NCI-H524 treated with DMSO at 0.1 percent for 48 hours (cell line): Measurements from ENCODE around the gene HEMK1.

ENCODE experiments used
- DNase-seq: peaks from one replicate; lab custom pipeline; 2025; lab: John Stamatoyannopoulos, UW

Gene HEMK1

DNA sequence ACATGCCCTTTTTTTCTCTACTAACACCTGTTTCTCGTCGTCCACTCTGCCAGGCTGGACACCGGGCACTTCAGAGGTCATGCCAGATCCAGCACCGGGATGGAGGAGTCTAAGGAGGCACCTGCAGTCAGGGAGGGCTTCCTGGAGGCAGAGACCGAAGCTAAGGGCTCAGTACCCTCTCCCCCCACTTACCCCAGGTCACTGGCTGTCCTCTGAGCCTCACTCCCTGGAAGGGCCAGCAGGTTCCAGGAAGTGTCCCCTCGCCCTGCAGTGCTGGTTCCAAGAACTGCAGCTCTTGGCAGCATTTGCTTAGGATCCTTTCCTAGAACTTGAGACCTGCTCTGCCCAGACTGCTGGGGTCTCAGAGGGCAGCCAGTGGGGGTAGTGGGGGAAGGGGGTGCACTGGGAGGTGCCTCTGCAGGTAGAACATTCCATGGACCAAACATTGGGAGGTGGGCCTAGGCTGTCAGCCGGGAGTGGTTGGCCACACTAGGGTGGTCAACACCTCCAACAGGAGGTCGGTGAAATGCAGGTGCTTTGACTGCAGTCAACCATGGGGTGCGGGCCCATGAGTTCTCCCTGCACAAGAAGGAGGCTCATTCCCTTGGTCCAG, 30.9 kb downstream of the HEMK1 start:
- no peak for DNase-seq

DNA sequence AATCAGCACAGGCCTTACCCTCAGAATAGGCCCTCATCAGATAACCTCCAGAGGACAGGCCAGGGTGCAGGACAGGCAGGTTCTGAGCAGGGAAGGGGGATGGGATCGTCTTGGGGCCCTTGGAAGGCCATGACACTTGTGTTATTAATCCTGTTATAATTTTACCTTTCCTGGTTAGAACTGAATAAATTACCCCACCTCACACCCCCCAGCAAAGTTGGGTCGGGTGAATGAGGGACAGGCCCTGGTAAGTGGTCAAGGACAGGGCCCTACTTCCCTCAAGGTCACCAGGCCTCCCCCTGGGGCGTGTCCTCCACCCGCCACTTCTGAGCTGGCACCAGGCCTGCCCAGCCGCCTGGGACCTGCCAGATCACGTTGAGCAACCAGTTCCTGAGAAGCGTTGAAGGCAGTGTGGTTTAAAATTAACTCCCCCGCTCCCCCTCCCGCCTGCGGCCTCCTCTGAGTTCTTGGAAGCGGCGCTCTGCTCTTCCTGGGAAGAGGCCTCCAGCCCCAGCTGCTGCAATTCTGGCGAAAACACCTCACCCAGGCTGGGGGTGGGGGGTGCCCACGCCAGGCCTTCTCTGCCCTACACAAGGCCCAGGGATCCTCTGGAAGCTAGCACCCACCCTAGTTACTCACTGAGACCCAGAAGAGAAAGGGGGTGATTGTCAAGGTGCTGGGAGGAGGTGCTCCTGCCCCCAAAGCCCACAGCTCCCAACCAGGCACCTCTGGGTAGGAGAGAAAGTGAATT, 31.7 kb downstream of the HEMK1 start:
- DNase-seq: peak; percentile 16

DNA sequence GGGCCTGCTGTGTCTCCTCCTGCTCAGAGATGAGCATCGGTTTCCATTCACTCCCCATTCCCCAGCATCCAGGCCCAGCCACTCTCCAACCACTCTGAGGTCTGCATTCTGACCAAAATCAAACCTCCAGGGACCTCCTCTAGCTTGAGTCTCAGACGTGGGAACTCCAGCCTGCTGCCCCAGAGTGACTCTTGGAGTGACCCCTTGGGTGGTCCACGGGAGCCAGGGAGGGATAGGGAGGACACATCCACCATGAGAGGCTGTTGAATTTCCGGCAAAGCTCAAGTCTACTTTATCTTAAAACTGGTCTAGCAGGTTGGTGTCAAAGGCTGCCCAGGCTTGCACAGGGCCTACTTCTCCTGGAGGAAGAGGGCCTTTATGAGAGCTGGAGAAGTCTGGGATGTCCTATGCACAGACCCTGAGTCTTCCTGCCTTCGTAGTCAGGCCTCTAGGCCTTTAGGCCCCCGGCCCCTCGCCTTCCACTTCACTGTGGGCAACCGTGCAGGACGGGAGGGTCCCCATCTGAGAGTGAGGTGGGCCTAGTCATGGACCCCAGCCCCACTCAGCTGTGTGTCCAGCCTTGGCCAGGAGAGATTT, 33.4 kb downstream of the HEMK1 start:
- no peak for DNase-seq

DNA sequence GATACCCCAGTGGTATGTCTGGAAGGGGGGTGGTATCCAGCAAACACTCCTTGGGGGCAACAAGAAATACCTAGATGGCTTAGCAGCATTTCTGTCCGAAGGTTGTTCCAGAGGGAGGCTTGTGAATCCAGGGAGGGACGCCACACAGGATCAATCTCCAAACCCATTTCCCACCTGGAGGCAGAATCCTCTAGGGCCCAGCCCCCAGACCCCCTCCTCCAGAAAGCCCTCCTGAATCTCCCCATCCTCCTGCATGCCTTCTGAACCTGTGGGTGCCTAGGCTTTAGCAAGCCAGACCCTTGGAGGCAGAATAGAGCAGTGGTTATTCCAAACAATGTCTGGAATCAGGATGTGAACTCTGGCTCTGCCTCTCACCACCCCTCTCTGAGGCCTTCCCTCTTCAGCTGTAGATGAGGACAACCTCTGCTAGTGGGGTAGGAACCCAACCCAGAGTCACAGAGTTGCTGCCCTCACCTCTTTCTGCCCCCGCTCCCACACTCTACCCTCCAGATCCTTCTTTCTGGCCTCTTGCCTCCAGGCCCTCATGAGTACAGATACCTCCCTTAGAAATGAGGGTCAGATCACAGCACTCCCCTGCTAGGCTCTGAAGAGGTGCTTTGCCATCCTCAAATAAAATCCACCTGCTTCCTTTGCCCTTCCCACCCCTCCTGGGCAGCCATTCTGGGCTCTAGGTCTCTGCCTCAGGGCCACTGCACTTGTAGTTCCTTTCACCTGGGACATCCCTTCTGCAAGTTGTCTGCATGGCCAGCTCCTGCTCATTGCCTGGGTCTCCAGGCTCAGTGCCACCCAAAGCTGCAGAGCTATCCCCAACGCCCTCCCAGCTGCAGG, 34.2 kb downstream of the HEMK1 start:
- DNase-seq: no peak

DNA sequence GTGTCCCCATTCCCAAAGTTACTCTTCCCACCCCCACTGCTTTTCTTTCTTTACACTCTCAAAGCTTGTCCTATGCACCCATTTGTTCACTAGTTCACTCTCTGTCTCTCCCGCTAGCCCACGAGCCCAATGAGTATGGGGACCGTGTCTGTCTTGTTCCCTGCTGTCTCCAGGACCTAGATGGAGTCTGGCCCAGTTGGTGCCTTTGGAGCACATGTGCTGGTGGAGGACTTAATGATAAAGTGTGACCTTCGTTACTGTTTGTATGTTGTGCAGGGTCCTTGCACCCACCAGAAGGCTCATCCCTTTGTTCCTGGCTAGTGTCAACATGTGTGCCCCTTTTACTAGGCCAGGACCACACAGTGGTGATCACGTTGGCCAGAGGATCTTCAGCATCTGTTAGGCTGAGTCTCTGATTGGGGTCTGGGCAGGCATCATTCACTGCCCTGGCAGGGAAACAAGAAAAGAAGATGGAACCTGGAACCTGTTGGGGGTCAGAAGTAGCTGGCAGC, 34.8 kb downstream of the HEMK1 start:
- DNase-seq: no peak

DNA sequence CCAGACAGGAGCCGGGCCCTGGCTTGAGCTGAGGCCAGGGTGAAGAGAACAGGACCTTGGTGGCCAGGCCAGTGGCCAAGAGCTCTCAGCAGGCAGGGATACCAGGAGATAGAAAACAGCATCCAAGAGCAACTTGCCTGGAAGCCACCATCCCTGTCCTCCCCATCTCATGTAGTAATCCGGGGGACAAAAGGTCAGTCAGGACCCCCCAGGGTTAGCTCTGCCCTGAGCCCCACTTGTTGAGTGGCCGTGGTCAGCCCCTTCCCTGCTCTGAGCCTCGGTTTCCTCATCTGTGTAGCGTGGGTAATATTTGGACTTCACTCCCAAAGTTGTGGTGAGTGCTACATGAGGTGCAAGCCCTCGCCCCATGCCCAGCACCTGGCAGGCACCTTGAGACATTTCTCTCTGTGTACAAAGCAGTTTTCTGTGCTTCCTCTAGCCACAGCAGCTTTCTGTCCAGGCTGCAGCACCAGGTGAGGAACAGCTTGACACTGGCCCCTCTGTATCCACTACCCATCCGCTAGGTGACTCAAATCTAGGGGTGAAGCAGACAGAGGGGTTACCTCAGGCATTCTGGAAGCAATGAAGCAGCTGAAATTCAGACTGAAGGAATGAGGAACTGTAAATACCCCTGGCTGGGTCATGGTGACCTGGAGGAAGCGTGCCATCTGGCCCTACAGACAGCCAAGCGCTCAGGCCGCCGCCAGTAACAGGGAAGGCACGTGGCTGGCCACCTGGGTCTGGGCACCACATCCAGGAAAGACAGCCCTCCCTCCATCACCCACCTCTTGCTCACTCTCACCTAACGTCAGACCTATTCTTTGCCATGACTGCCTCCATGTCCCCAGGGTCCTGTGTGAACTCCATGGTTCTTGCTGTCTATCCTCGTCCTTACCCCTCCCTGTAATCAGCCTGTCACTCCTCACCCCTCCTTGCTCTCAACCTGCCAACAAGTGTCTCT, 35.6 kb downstream of the HEMK1 start:
- DNase-seq: no peak

DNA sequence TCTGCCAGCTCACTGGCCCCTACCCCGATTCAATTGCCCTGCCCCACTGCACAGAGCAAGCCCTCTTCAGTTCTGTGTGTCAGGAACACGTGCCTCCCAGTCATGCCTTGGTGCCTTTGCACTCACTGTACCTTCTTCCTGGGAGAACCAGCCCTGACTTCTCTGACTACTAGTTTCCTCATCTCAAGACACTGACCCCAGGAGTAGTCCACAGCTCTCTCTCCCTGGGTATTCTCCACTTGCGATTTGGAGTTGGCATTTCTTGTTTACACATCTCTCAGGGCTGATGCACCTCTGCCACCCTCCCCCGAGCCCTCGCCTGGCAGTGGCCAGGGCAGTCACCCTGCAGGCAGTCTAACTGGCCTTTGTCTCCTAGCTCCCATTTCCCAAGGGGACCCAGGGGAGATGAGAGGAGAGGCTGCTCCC, 36.6 kb downstream of the HEMK1 start:
- DNase-seq: no peak

DNA sequence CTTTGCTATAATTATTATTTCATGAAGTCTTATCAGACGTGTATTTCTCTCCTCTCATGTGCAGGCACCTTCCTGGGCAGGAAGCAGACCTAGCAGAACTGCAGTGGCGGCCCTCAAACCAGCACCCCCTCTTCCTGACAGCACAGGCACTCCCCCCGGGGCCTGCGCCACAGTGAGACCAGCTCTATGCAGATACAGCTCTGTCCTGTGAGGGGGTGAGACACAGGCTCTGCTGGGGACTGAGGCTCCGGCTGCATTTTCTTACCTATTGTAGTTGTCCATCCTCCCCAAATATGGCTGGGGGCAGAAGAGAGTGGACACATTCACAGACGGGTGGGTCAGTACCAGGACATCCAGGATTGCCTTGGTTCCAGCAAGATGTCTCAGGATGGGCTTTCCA, 37.3 kb downstream of the HEMK1 start:
- DNase-seq: no peak

DNA sequence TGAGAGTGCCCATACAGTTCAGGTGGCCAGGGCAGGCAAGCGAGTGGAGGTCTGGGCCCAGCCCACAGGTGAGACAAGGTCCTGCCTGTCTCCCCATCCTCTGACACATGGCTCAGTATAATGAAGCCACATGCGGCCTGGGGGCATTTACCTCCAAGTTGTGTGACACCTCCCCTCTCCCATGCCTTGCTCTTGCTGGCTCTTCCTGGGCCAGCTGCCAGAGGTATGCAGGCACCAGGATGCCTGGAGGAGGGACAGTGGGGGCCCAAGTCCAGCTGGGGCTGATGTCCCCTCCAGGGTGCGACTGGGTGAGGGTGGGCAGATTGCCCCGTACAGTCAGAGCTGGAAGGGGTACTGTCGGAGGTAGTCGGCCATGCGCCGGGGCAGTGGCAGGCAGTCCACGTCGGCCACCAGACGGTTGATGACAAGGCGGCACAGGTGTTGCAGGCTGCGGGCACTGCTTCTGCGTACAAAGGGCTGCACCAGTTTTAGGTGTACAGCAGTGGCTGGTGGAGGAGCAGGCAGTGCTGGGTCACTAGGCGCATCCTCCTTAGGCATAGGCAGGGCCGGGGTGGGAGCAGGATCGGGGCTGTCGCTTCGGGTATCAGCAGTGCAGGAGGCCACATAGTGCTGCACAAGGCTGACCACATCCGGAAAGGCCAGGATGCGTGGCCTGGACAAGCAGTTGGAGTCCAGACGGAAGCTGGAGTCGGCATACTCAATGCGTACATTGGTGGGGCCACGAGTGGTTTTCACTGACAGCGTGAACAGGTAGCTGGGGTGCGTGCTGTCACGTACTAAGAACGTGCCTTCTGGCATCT, 38.2 kb downstream of the HEMK1 start:
- DNase-seq: no peak

DNA sequence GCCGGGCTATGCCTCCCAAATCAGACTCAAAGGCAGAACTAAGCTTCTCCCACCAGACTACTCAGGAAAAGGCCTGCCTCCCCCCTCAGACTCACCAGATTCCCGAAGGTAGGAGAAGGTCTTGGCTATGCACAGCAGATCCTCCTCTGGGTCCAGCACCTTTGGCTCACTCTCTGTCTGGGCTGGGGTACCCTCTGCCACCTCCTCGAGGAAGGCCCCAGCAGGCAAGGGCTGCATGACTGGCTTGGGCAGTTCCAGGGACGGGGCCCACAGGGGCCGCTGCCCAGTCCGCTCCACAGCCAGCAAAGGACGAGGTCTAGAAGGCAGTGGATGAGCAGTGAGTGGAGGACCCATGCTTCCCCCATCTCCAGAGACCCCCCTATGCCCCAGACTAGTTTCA, 39.0 kb downstream of the HEMK1 start:
- no peak for DNase-seq

DNA sequence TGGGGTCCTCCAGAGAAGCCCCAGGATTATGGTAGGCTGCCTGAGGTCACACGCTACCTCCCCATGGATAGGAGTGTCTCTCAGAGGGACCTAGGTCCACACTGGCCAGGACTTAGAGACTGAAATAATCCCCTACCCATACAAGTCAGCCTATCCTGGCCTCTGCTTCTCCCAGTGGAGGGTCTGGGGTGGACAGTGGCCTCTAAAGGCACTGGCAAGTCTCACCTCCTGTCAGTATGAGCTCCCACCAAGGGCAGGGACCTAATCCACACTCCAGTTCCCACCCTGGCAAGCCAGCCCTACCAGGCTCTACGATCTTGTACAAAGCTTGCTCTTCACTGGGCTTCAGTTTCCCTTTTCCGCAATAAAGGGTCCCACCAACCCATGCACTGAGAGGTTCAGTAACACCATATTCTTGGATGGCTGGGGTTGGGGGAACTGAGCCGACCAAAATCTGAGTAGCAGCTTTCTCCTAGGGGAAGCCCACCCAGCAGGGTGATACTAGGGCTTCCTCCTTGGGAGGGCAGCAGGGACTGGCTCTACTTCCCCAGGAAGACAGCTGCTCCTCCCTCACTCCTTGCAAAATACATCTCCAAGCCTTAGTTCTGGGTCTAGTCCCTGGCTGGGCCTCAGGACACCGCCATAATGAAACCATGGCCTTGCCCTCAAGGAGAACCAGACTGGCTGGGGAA, 39.9 kb downstream of the HEMK1 start:
- DNase-seq: no peak

DNA sequence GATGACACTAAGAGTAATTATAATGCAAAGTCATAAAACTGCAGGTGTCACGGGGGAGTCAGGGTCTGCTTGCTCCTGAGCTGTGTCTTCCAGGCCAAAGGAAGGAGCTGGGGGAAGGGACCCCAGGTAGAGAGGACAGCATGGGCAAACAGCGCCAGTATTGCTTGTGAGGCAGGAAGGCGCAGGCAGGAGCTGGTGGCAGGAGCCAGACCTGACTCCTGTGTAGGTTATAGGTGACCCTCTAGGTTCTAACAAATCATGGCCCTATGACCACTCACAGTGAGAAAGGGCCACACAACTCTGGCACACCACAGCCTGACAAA, 40.4 kb downstream of the HEMK1 start:
- DNase-seq: no peak

DNA sequence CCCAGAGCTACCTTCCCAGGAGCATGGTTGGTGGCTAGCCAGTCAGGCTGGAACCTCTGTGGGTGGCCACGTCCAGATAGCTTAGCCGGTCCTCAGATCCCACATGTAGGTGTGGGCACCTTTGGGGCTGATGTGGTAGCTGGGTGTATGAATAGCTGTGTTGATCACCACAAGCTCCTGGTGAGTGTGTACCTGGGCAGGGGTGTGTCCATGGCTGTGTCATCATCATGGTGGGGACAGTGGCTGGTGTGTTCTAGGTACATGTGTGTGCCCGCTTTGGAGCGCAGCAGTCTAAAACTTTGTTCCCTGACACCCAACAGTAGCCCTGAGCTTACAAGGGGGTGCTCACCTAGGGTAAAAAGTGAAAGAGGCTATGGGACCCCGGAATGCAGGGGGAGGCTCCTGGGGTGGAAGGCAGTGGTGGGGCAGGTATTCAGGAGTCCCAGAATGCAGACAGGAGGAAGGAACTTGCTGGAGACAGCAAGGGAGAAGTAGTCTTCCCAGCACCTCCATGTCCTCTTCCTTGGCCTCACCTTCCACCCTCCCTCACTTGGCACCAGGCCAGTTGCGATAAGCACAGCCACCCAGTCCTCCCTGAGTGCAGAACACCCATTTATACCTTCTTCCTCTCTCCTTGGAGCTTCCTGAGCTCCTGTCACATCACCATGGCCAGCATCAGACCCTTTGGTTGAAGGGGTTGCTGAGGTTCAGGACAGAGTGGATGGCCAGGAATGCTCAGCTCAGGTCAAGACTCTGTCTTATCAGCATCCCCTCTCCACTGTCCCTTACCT, 41.1 kb downstream of the HEMK1 start:
- DNase-seq: no peak

DNA sequence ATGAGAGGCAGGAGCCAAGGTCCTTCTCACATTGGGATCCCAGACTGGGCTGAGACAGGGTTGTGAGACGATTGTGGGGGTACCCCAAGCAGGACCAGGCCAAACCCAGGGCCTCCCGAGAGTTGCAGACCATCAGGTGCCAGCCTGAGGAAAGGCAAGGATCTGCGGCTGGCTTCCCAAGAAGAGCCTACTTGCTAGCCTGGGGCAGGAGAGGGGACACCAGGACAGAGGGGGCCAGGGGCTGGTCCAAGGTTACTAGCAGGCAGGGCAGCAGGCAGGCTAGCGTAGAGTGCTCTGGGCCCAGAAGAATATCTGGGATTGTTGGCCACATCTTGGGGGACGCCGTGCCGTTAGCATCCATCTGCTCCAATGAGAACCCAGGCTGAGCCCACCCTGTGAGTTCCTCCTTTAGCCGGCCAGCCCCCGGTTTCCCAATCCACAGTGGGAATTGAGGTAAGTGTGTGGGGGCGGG, 41.7 kb downstream of the HEMK1 start:
- no peak for DNase-seq

DNA sequence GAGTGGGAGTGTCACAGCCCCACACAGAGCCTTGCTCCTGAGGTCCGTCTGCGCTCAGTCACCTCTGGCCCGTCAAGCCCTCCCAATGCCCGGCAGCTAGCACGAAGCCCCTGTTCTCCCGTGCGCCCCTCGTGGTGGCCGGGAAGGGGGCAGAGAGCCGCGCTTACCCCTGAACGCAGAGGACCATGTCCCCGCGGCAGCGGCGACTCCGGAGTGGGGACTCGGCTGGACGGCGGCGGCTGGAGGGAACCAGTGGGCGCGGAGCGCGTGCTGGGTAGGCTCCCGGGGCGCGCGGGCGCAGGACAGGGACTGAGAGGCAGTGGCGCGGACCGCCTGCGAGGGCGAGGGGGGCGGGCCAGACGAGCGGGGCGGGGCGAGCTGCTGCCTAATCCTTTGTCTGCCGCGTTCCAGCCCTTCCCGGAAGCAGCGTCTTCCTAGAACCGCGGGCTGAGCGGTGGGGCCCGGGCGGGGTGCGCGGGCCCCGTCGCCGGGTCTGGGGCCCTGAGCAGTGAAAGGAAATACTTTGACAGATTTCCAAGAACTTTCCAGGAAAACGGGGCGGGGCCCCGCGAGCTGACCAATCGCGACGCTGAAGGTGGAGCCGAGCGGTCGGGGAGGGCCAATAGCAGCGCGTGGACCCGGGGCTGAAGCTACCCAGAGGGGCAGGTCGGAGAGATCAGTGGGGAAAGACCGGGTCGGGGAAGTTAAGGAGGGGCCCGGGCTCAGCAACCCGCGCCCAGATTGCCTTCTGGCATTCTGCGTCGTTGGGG, 42.3 kb downstream of the HEMK1 start, which contains the start of gene CISH:
TSS of gene CISH (minus strand) at position 311 of the 770 bp plus-strand sequence. CDS start at position 187, 124 bp downstream.
- DNase-seq: peak; percentile 91

DNA sequence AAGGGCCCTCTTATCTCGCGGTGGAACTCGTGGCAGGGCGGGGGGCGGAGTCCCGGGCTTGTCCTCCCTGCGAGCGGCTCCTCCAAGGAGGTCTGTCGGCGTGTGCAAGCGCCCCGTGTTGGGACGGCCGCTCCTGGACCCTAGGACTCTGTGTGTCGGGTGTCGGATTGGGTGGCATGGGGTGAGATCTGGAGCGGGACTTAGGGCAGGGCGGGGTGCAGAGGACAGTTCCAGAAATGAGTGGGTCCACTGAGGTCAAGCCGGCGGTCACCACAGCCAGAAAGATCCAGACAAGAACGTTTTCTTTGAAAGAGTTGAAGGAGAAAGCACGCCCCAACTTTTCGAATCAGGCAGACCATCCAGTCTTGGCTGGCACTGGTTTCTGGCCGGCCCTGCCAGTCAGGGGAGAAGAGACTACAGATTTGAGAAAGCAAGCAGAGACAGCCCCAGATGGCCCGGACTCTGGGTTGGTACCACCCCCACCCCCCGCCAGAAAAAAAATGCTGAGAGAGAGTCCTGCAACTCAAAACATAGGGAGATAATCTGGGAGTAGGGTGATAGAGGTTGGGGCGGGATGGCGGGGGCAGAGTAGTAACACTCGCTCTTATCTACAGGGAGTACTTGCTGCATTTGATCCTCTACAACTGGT, 43.0 kb downstream of the HEMK1 start:
- DNase-seq: no peak
